ENCODE results near the gene ACSM2B.
"Not testable (repeated sequence)": the region's sequence is repeated elsewhere in the genome, so short reads cannot be mapped to it uniquely, and the experiment has no call there.

The ACSM2B gene

DNA sequence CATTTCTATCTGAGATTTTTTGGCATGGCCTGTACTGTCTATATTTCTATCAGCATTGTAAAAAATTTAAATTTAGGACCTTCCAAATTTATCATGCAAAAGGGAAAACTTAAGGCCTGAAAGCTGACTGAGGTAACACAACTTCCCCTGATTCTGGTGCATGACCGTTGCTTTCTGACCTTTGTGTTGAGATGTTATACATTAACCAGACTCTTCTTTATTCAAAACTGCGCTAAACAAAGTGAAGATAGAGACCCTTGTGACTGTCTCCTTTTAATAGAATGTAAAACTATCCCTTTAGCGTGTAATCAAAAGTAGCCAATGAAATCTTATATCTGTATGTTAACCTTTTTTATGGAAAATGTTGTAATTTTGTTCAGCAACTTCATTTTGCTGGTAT lies 1.9 kb upstream of the ACSM2B start:
- not testable (repeated sequence) for DNase-seq (ENCODE audit: low spot score); H3K4me1 Mint-ChIP-seq (ENCODE audit: low read depth); H3K9me3 Mint-ChIP-seq; H3K4me3 Mint-ChIP-seq; H3K27ac Mint-ChIP-seq; H3K36me3 Mint-ChIP-seq (ENCODE audit: low read depth); H3K27me3 Mint-ChIP-seq (ENCODE audit: low read depth)

DNA sequence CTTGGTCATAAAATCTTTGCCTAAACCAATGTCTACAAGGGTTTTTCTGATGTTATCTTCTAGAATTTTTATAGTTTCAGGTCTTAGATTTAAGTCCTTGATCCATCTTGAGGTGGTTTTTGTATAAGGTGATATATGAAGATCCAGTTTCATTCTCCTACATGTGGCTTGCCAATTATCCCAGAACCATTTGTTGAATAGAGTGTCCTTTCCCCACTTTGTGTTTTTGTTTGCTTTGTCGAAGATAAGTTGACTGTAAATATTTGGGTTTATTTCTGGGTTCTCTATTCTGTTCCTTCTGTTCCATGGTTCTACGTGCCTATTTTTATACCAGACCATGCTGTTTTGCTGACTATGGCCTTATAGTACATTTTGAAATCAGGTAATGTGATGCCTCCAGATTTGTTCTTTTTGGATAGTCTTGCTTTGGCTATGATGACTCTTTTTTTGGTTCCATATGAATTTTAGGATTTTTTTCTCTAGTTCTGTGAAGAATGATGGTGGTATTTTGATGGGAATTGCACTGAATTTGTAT lies 7.0 kb downstream of the ACSM2B start:
- not testable (repeated sequence) for H3K36me3 Mint-ChIP-seq (ENCODE audit: low read depth); H3K27me3 Mint-ChIP-seq (ENCODE audit: low read depth); H3K4me1 Mint-ChIP-seq (ENCODE audit: low read depth); DNase-seq (ENCODE audit: low spot score); H3K27ac Mint-ChIP-seq; H3K4me3 Mint-ChIP-seq; H3K9me3 Mint-ChIP-seq

DNA sequence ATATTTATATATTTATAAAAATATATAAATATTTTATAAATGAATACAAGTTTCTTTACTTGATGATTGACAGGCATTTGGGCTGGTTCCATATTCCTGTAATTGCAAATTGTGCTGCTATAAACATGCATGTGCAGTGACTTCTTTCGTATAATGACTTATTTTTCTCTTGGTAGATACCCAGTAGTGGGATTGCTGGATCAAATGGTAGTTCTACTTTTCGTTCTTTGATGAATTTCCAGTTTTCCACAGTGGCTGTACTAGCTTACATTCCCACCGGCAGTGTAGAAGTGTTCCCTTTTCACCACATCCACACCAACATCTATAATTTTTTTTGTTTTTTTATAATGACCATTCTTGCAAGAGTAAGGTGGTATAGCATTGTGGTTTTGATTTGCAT lies 7.8 kb downstream of the ACSM2B start:
- DNase-seq (ENCODE audit: low spot score), result no peak
- no peak overlapping the region for H3K4me3 Mint-ChIP-seq
- H3K27ac Mint-ChIP-seq, result no peak overlapping the region
- H3K36me3 Mint-ChIP-seq (ENCODE audit: low read depth), result no peaks in the 10 kb centered on the region
- H3K27me3 Mint-ChIP-seq (ENCODE audit: low read depth), result no peaks in the 10 kb centered on the region
- no peaks in the 10 kb centered on the region for H3K9me3 Mint-ChIP-seq
- no peaks in the 10 kb centered on the region for H3K4me1 Mint-ChIP-seq (ENCODE audit: low read depth)

DNA sequence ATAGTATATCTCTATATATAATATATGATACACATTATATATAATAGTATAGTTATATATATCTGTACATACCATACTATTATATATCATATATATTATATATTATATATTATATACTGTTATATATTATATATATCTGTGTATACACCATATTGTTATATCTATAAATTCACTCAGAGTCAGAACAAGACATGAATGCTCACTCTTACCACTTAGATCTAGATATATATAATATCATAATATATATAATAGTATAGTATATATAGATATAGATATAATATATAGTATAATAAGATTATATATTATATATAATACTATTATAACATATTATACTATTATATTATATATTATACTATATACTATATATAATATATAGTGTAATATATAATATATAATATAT lies 9.3 kb downstream of the ACSM2B start:
- no peak overlapping the region for H3K4me3 Mint-ChIP-seq
- peaks cover 4% of the 10 kb centered on the region for H3K9me3 Mint-ChIP-seq
- no peak for DNase-seq (ENCODE audit: low spot score)
- H3K36me3 Mint-ChIP-seq (ENCODE audit: low read depth), result no peaks in the 10 kb centered on the region
- H3K4me1 Mint-ChIP-seq (ENCODE audit: low read depth), result no peaks in the 10 kb centered on the region
- H3K27me3 Mint-ChIP-seq (ENCODE audit: low read depth), result no peaks in the 10 kb centered on the region
- H3K27ac Mint-ChIP-seq, result no peak overlapping the region

DNA sequence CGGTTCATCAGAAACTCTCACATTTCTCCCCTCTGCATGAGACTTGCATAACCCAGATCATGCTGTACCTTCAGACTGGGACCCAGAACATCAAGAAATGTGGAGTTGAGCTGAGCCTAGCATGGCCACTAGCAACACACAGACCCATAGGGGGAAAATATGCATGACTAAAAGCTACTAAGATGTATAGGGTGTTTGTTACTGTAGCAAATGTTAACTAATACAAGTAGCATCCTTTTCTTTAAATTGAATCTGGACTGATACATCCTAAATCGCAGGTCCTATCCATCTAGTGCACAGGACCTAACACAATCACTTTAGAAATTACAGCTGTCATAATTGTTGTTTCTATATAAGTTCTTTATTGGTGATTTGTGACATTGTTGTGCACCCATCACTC lies 10.8 kb downstream of the ACSM2B start:
- not testable (repeated sequence) for H3K27me3 Mint-ChIP-seq (ENCODE audit: low read depth); H3K36me3 Mint-ChIP-seq (ENCODE audit: low read depth); H3K4me3 Mint-ChIP-seq; H3K9me3 Mint-ChIP-seq; DNase-seq (ENCODE audit: low spot score); H3K27ac Mint-ChIP-seq; H3K4me1 Mint-ChIP-seq (ENCODE audit: low read depth)

DNA sequence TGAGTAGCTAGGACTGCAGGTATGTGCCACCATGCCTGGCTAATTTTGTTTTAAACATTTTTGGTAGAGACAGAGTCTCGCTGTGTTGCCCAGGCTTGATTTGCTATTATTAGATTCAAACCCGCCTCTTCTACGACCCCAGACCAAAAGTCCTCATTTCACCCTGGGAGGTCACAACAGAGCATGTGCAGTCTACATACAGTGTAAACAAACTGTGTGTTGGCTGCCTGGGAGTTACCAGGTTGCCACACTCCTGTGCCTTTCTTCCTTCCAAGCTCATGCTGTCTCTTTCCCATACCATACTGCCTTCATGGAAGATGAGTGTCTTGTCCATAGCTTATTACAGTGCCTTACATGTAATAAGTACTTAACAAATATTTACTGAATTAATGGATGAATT lies 11.9 kb downstream of the ACSM2B start:
- not testable (repeated sequence) for H3K27ac Mint-ChIP-seq; H3K36me3 Mint-ChIP-seq (ENCODE audit: low read depth); H3K4me3 Mint-ChIP-seq; DNase-seq (ENCODE audit: low spot score); H3K27me3 Mint-ChIP-seq (ENCODE audit: low read depth); H3K9me3 Mint-ChIP-seq; H3K4me1 Mint-ChIP-seq (ENCODE audit: low read depth)

DNA sequence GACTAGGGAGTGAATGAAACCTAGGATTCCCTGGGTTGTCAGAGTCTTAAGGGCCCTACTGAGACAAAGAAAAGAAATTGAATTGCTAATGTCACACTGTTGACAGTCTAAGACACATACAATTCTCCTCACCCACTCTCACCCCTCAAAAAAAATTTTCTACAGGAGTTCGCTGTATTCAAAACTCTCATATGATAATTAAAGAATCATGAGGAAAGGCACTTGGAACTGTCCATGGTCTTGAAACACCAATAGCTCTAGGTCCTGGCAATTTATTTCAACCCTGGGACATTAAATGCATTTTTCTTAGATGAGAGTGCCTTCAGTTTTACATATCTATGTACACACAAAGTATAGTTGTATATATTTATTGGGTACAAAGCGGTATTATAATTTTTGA lies 20.5 kb downstream of the ACSM2B start:
- not testable (repeated sequence) for H3K4me3 Mint-ChIP-seq; DNase-seq (ENCODE audit: low spot score); H3K4me1 Mint-ChIP-seq (ENCODE audit: low read depth); H3K9me3 Mint-ChIP-seq; H3K27ac Mint-ChIP-seq; H3K27me3 Mint-ChIP-seq (ENCODE audit: low read depth); H3K36me3 Mint-ChIP-seq (ENCODE audit: low read depth)

DNA sequence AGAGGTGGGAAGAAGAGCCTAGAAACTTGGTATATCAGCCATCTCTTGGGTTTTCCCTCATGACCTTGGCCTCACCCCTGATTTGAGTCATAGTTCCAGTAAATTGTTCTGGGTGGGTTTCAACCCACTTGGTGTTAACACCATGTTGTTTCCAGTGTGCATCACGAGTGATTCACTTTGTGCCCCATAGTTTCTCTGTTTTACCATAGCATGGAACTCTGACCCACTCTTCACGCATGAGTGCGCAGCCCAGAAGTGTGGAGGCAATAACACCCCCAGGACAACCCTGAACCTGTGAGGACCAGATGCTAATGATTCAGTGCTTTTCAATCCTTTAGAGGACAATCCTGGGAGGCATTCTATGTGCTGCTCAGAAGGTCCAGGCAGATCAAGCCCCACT lies 21.5 kb downstream of the ACSM2B start:
- not testable (repeated sequence) for H3K4me1 Mint-ChIP-seq (ENCODE audit: low read depth); H3K27ac Mint-ChIP-seq; H3K27me3 Mint-ChIP-seq (ENCODE audit: low read depth); H3K9me3 Mint-ChIP-seq; H3K4me3 Mint-ChIP-seq; H3K36me3 Mint-ChIP-seq (ENCODE audit: low read depth)
- peak; percentile 16 for DNase-seq (ENCODE audit: low spot score)

DNA sequence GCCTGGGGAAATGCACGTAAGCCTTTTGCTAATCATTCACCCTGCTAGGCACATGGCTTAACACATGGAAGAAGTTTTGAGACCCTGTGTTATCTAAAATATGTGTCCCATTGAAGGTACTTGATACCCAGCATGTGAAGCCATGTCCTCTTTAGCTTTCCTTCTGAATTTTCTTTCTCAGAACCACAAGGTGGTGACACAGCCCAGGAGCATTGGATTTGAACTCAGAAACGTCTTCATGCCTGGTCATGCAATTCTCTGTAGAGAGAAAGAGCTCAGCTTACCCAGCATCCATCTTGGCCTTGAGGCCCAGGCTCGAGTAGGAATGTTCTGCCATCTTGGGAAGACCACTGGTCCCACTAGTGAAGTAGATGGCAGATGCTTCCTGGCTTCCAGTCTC lies 22.7 kb downstream of the ACSM2B start:
- not testable (repeated sequence) for H3K9me3 Mint-ChIP-seq, H3K27ac Mint-ChIP-seq

DNA sequence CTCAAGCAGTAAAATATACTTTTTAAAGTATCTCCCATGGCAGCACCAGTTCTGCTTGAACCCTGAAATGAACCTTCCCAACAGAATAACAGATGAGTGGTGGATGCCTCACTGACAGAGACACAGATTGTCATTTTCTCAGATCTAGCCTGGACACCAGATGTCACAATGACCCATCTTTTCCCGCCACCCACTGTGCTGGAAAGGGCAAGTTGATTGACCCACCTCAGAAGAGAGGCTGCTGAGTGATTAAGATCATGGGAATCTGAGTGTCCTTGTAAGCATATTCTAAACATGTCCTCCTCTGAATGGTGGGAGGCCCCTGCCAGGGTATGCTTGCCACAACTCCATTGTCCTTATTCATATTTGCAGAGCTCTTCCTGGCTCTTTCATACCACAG lies 29.2 kb downstream of the ACSM2B start:
- H3K27ac Mint-ChIP-seq; H3K36me3 Mint-ChIP-seq (ENCODE audit: low read depth); DNase-seq (ENCODE audit: low spot score); H3K4me1 Mint-ChIP-seq (ENCODE audit: low read depth); H3K4me3 Mint-ChIP-seq; H3K27me3 Mint-ChIP-seq (ENCODE audit: low read depth); H3K9me3 Mint-ChIP-seq: not testable (repeated sequence)

More for the DNA sequence above, 22.7 kb downstream of the ACSM2B start:
- not testable (repeated sequence) for H3K36me3 Mint-ChIP-seq (ENCODE audit: low read depth); H3K27me3 Mint-ChIP-seq (ENCODE audit: low read depth); H3K4me3 Mint-ChIP-seq; H3K4me1 Mint-ChIP-seq (ENCODE audit: low read depth); DNase-seq (ENCODE audit: low spot score)

DNA sequence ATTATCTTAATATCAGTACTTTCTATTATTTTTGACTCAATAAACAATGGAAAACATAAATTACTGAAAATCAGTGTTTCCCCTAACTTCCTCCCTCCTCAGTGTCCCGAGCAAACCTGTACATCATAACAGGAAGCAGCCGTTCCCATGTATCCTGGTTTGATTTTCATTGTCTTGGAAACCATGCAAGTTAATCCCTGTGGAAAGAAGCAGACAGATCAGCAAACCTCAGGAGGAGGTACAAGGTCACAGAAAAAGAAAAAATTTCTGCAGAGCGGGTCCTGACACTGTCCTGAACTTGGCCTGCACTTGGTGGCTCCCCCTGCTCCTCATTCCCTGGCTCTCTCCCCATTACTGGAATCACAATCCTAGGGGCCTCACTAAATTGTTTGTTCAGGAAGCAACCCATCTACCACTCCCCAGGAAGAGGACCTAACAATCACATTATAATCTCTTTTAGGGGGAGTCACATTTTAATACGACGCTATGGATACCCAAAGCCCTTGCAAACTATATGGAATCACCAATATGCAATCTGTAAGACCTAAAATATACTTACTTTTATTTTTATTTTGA lies 29.8 kb downstream of the ACSM2B start:
- not testable (repeated sequence) for H3K27ac Mint-ChIP-seq; DNase-seq (ENCODE audit: low spot score); H3K4me3 Mint-ChIP-seq; H3K36me3 Mint-ChIP-seq (ENCODE audit: low read depth); H3K27me3 Mint-ChIP-seq (ENCODE audit: low read depth); H3K9me3 Mint-ChIP-seq; H3K4me1 Mint-ChIP-seq (ENCODE audit: low read depth)

DNA sequence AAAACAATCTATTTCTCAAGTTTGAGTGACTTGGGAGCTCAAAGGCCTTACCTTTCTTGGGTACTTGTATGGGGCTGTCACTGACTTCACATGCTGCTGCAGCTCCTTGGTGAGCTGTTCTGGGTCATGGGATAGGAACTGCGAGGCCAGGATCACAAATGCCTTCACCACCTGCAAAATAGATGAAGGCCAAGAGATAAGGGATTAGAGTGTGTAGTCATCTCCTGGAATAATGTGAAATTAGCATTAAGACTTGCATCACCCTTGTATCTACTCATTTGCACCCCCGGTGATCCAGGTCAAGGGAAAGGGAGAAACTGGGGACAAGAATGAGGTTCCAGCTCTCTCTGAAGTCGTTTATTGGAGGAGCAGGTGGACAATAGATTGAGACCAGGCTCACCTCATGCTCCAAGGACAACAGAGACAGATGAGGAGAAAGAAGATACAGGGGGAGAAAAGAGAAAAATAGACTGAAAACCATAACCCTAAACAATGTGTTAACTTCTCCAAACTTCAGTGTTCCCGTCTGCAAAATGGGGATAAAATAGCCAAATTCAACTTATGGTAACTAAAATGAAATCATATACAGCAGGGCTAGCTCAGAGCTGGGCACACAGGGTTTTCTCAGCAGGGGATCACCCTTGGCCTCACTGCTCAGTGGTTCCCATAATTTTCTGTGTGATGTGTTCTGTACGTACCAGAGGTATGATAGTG lies 35.4 kb downstream of the ACSM2B start:
- H3K4me1 Mint-ChIP-seq (ENCODE audit: low read depth); DNase-seq (ENCODE audit: low spot score): not testable (repeated sequence)

DNA sequence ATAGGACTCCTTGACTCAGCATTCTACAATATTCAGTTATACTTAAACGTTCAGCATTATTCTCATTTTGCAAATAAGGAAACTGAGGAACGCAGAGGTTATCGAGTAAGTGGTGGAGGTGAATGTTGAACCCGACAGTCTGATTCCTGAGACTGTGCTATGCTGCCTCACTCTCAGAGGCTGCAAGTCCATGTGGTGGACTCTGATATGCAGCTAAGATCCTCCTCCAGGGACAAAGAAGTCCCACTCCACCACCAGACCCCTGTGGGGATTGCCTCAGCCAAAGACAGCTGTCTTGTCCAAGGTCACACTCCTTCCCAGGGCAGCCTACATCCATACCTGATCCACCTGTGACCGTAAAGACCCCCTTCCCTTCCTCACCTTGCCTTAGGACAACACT lies 37.5 kb downstream of the ACSM2B start:
- H3K36me3 Mint-ChIP-seq (ENCODE audit: low read depth), result no peaks in the 10 kb centered on the region
- H3K4me3 Mint-ChIP-seq, result no peak overlapping the region
- no peaks in the 10 kb centered on the region for H3K9me3 Mint-ChIP-seq
- H3K4me1 Mint-ChIP-seq (ENCODE audit: low read depth), result no peaks in the 10 kb centered on the region
- H3K27ac Mint-ChIP-seq, result no peak overlapping the region
- DNase-seq (ENCODE audit: low spot score), result no peak
- no peaks in the 10 kb centered on the region for H3K27me3 Mint-ChIP-seq (ENCODE audit: low read depth)

More for the DNA sequence above, 35.4 kb downstream of the ACSM2B start:
- H3K4me3 Mint-ChIP-seq; H3K9me3 Mint-ChIP-seq; H3K36me3 Mint-ChIP-seq (ENCODE audit: low read depth); H3K27ac Mint-ChIP-seq; H3K27me3 Mint-ChIP-seq (ENCODE audit: low read depth): not testable (repeated sequence)

DNA sequence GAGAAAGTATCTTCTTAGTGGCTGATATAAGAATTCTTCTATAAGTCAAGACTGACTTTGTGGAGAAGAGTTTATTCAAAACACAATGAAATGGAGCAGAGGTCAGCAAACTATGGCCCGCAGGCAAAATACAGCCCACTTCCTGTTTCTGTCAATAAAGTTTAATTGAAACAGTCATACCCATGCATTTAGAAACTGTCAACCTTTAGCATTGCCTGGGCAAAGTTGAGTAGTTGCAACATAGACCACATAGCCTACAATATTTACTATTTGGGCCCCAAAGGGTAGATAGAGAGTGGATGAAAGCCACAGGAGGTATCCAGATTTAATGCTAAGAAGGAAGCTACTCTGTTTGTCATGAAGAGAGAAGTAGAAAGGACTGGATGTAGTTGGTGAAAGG lies 38.0 kb downstream of the ACSM2B start:
- Mint-ChIP-seq H3K4me3 (no peak overlapping the region), H3K27ac (no peak overlapping the region), H3K4me1 (ENCODE audit: low read depth) (no peaks in the 10 kb centered on the region), H3K36me3 (ENCODE audit: low read depth) (no peaks in the 10 kb centered on the region), H3K27me3 (ENCODE audit: low read depth) (no peaks in the 10 kb centered on the region), H3K9me3 (no peaks in the 10 kb centered on the region)
- no peak for DNase-seq (ENCODE audit: low spot score)

DNA sequence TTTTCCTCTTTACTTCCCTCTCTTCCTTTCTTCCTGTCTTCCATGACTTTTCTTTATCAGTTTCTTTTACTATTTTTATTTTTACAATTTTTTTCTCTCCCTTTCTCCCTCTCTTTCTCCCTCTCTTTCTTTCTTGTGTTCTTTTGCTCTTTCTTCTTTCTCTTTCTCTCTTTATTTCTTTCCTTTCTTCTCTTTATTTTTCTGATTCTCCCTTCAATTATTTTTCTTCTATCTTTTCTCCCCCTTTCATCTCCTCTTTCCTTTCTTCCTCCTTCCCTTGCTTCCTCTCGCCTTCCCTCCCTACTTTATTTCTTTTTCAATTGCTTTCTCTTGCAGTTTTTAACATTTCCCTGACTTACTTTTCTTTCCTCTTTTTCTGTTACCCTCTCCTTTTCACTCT lies 39.5 kb downstream of the ACSM2B start:
- H3K9me3 Mint-ChIP-seq; H3K27me3 Mint-ChIP-seq (ENCODE audit: low read depth); H3K4me1 Mint-ChIP-seq (ENCODE audit: low read depth); DNase-seq (ENCODE audit: low spot score); H3K4me3 Mint-ChIP-seq; H3K36me3 Mint-ChIP-seq (ENCODE audit: low read depth); H3K27ac Mint-ChIP-seq: not testable (repeated sequence)
